Gastroesophageal sphincter (tissue), 4 donors: ENCODE data around the gene MAML3. TPM values are rescaled to one million over a fixed set of nuclear protein-coding genes. Genes with fewer than 3 reads are reported as not detected.

Experiments
- ATAC-seq: fragments of 150-250 bp; one replicate; pipeline ENCODE4 v1.9.1; 2016; ENCODE audit warnings: mild to moderate bottlenecking, moderate library complexity
- H3K27ac ChIP-seq, 4 donors: fragments of 200-600 bp; sonication (generic) in 3 of 4; 1 replicate in 3 of 4; 2 replicates in 1 of 4; pipeline ENCODE4 v1.5.1; 2016 to 2019
- H3K27me3 ChIP-seq: fragments of 200-600 bp; sonication (generic); one replicate; pipeline ENCODE4 v1.5.1; 2019
- H3K36me3 ChIP-seq, 2 donors: fragments of 200-600 bp; sonication (generic); one replicate each; pipeline ENCODE4 v1.5.1; 2019; ENCODE audit warnings: control low read depth in 1 of 2
- H3K4me1 ChIP-seq, 3 donors: fragments of 200-600 bp; sonication (generic); 1 replicate in 2 of 3; 2 replicates in 1 of 3; pipeline ENCODE4 v1.5.1; 2016 to 2019; ENCODE audit warnings: control low read depth in 2 of 3
- H3K4me3 ChIP-seq, 2 donors: fragments of 200-600 bp; sonication (generic); one replicate each; pipeline ENCODE4 v1.5.1; 2019; ENCODE audit warnings: mild to moderate bottlenecking in 1 of 2, moderate library complexity in 1 of 2
- H3K9me3 ChIP-seq, 3 donors: fragments of 200-600 bp; sonication (generic); one replicate each; pipeline ENCODE4 v1.5.1; 2017 to 2019; ENCODE audit warnings: control low read depth in 2 of 3
- EP300 ChIP-seq: sonication (generic); formaldehyde crosslinking; IDR thresholded peaks from one replicate; pipeline ENCODE4 v1.6.1; 2017; ENCODE audit warnings: antibody characterized with exemption, mild to moderate bottlenecking
- POLR2A ChIP-seq, 2 donors: fragments of 450-650 bp; IDR thresholded peaks; one replicate each; pipeline ENCODE4 v1.6.1; 2017; ENCODE audit warnings: antibody characterized with exemption in 2 of 2, mild to moderate bottlenecking in 2 of 2, moderate library complexity in 1 of 2
- POLR2AphosphoS5 ChIP-seq: sonication (generic); formaldehyde crosslinking; IDR thresholded peaks from one replicate; pipeline ENCODE4 v1.6.1; 2017; ENCODE audit warnings: antibody characterized with exemption
- WGBS, 2 donors: methylation state at CpG; one replicate each; pipeline ENCODE4 v1.1.5; 2018; ENCODE audit warnings: low coverage in 1 of 2; 5-methylcytosine and 5-hydroxymethylcytosine counted together
- total RNA-seq, 4 donors: library from RNA; depleted of rRNA; stranded (reverse); fragments of >200 nt; gene quantifications; one replicate each; pipeline ENCODE4 v1.1.0, GENCODE V29; 2016
- TF ChIP-seq, protein P1 (sequence below), 4 experiments: fragments of 200-600 bp in 2 of 4; fragments of 450-650 bp in 2 of 4; sonication (generic) in 1 of 4; IDR thresholded peaks; one replicate each; pipeline ENCODE4 v1.5.1; 2017 to 2019; ENCODE audit warnings: antibody characterized with exemption in 4 of 4, mild to moderate bottlenecking in 2 of 4, moderate library complexity in 2 of 4

The MAML3 gene
- total RNA-seq, 4 donors from 2014 or later, result 5.3 to 10.6 (median 9.3) TPM

DNA sequence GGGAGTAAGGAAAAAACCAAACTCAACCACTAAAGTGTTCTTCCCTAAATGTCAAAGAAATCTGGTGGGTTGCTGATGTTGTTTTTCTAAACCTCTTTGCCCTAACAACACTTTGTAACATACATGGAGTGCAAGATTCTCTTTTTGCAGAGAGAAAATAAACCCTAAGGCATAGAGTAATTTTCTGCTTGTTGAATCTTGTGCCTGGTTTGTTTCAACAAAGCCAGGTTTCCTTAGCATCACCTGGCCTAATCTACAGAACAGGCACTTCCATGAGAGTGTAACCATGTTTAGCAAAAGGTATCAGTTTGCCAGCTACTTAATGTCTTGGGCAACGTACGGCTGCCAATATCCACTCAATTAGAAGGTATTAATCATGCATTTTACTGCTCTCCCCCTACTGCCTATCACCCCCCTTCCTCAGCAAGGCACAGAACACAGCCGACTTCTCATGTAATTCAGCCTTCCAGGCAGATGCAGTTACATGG, 219.2 kb downstream of the MAML3 start:
- no peaks in the 10 kb centered on the region for H3K27me3 ChIP-seq
- no peak for ATAC-seq
- H3K36me3 ChIP-seq, result no peaks in the 10 kb centered on the region
- no peaks in the 10 kb centered on the region for H3K9me3 ChIP-seq
- H3K4me1 ChIP-seq, result no peaks in the 10 kb centered on the region
- 54 to 64% methylated on average over 3 of the region's 3 CpGs for WGBS, 2 donors
- no peak overlapping the region for H3K4me3 ChIP-seq
- no peak overlapping the region for H3K27ac ChIP-seq
- TF ChIP-seq POLR2AphosphoS5 (no peak), POLR2A (IDR thresholded peaks at IDR 0.05) (no peak), EP300 (no peak)
- TF ChIP-seq, protein P1, sequence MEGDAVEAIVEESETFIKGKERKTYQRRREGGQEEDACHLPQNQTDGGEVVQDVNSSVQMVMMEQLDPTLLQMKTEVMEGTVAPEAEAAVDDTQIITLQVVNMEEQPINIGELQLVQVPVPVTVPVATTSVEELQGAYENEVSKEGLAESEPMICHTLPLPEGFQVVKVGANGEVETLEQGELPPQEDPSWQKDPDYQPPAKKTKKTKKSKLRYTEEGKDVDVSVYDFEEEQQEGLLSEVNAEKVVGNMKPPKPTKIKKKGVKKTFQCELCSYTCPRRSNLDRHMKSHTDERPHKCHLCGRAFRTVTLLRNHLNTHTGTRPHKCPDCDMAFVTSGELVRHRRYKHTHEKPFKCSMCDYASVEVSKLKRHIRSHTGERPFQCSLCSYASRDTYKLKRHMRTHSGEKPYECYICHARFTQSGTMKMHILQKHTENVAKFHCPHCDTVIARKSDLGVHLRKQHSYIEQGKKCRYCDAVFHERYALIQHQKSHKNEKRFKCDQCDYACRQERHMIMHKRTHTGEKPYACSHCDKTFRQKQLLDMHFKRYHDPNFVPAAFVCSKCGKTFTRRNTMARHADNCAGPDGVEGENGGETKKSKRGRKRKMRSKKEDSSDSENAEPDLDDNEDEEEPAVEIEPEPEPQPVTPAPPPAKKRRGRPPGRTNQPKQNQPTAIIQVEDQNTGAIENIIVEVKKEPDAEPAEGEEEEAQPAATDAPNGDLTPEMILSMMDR (IDR thresholded peaks at IDR 0.05), result no peak

DNA sequence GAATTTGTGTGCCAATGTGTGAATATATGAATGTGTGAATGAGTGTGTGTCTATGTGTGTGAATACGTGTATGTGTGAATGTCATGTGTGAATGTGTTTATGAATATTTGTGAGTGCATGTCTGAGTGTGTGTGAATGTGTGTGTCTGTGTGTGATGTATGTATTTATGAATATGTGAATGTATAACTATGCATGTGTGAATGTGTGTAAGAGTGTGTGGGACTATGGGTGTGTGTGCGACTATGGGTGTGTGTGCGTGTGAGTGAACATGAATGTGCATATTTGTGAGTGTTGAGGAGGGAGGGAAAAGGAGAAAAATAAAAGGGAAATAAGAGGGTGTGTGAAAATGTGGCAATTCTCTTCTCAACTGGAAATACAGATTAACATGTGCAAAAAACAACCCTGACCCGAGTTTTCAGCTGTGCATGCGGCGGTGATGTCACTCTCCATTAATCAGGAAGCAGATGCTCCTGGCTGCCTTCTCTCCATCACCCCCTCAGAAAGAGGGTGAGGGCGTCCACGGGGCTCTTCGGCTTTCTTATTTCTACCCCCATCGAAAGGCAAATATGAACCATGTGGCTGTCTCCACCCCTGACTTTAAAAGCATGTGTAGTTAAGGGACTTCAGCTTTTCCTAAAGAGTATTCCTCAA, 219.8 kb downstream of the MAML3 start:
- H3K36me3 ChIP-seq, result no peaks in the 10 kb centered on the region
- no peak overlapping the region for H3K27ac ChIP-seq
- no peaks in the 10 kb centered on the region for H3K9me3 ChIP-seq
- no peak for ATAC-seq
- WGBS, 2 donors, result 43 to 48% methylated on average over 6 to 10 of the region's 10 CpGs
- H3K4me1 ChIP-seq, result no peaks in the 10 kb centered on the region
- no peak overlapping the region for H3K4me3 ChIP-seq
- H3K27me3 ChIP-seq, result no peaks in the 10 kb centered on the region
- TF ChIP-seq, protein P1 (IDR thresholded peaks at IDR 0.05), result no peak
- TF ChIP-seq EP300, result no peak

DNA sequence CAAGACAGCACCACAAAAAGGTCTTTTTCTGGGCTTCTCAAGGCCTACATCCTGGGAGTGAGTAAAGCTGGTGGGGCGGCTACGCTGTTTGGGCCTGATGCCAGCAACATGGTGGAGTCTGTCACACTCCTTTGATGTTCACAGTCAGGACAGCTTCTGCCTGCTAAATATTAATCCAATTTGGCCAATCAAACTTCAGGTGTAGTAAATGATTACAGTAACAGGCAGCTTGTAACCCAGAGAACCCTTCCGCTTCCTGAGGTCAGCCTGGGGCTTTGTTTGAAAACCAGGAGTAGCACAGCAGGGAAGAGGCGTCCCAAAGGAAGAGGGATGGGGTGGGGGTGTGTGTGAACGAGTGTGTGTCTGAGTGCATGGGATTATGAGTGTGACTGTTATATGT, 220.4 kb downstream of the MAML3 start:
- WGBS, 2 donors, result 81 to 89% methylated on average over 2 of the region's 5 CpGs
- H3K27ac ChIP-seq, result no peak overlapping the region
- no peaks in the 10 kb centered on the region for H3K36me3 ChIP-seq
- H3K9me3 ChIP-seq, result no peaks in the 10 kb centered on the region
- no peak overlapping the region for H3K4me3 ChIP-seq
- no peaks in the 10 kb centered on the region for H3K27me3 ChIP-seq
- ATAC-seq, result no peak
- TF ChIP-seq, protein P1 (IDR thresholded peaks at IDR 0.05), result no peak
- TF ChIP-seq POLR2AphosphoS5 (no peak), POLR2A (IDR thresholded peaks at IDR 0.05) (no peak), EP300 (no peak)
- no peaks in the 10 kb centered on the region for H3K4me1 ChIP-seq

GRCh38 chr4:139933104-139933503, 220.9 kb downstream of the MAML3 start:
- no peaks in the 10 kb centered on the region for H3K36me3 ChIP-seq
- ATAC-seq, result no peak
- 92 to 98% methylated on average over 2 to 6 of the region's 6 CpGs for WGBS, 2 donors
- H3K27me3 ChIP-seq, result no peaks in the 10 kb centered on the region
- H3K4me1 ChIP-seq, result no peaks in the 10 kb centered on the region
- no peak overlapping the region for H3K27ac ChIP-seq
- no peak for TF ChIP-seq EP300
- TF ChIP-seq, protein P1 (IDR thresholded peaks at IDR 0.05), result no peak
- TF ChIP-seq POLR2AphosphoS5, result no peak
- TF ChIP-seq POLR2A (IDR thresholded peaks at IDR 0.05), result no peak
- no peak overlapping the region for H3K4me3 ChIP-seq
- H3K9me3 ChIP-seq, result no peaks in the 10 kb centered on the region

GRCh38 chr4:139924782-139925181, 229.2 kb downstream of the MAML3 start:
- Histone ChIP-seq H3K9me3 (no peaks in the 10 kb centered on the region), H3K36me3 (no peaks in the 10 kb centered on the region), H3K4me3 (no peak overlapping the region), H3K27ac (no peak overlapping the region), H3K27me3 (no peaks in the 10 kb centered on the region), H3K4me1 (peaks cover 16 to 33% (median 29%) of the 10 kb centered on the region in 3 donors)
- no peak for TF ChIP-seq POLR2AphosphoS5
- TF ChIP-seq, protein P1 (IDR thresholded peaks at IDR 0.05), result no peak
- no peak for TF ChIP-seq POLR2A (IDR thresholded peaks at IDR 0.05)
- TF ChIP-seq EP300, result no peak
- WGBS, 2 donors, result 76 to 77% methylated on average over 5 of the region's 5 CpGs
- ATAC-seq, result no peak
